Stomach smooth muscle (tissue), 2 donors: ENCODE results near the gene RNF157.
"Not testable (repeated sequence)": the region's sequence is repeated elsewhere in the genome, so short reads cannot be mapped to it uniquely, and the experiment has no call there.

Experiments used
- H3K27ac ChIP-seq: one replicate; pipeline ENCODE4 v1.7.0; 2013; ENCODE audit warnings: mild to moderate bottlenecking, low read length, inconsistent platforms
- H3K27me3 ChIP-seq, 2 donors: one replicate each; pipeline ENCODE4 v1.7.0; 2013; ENCODE audit warnings: low read length in 2 of 2; ENCODE audit not compliant: insufficient read depth in 2 of 2, control insufficient read depth in 1 of 2
- H3K36me3 ChIP-seq, 2 donors: one replicate each; pipeline ENCODE4 v1.7.0; 2013; ENCODE audit warnings: low read length in 2 of 2; ENCODE audit not compliant: control insufficient read depth in 2 of 2, insufficient read depth in 2 of 2
- H3K4me1 ChIP-seq: one replicate; pipeline ENCODE4 v1.7.0; 2013; ENCODE audit warnings: low read length; ENCODE audit not compliant: control insufficient read depth, insufficient read depth
- H3K4me3 ChIP-seq, 2 donors: one replicate each; pipeline ENCODE4 v1.7.0; 2013; ENCODE audit warnings: low read length in 2 of 2
- H3K9ac ChIP-seq, 2 donors: one replicate each; pipeline ENCODE4 v1.7.0; 2013; ENCODE audit warnings: low read length in 2 of 2, mild to moderate bottlenecking in 1 of 2
- H3K9me3 ChIP-seq, 2 donors: one replicate each; pipeline ENCODE4 v1.7.0; 2013; ENCODE audit warnings: low read length in 2 of 2; ENCODE audit not compliant: control insufficient read depth in 2 of 2
- donor health status: healthy.
- donor health status: Pancreatic carcinoma.

RNF157 gene

GRCh38 chr17:76251478-76252039, 11.3 kb upstream of the RNF157 start:
- H3K36me3 ChIP-seq = no peaks in the 10 kb centered on the region
- peak overlapping the region; percentile 24 for H3K27ac ChIP-seq
- no peak overlapping the region for H3K4me3 ChIP-seq
- peaks cover 3% of the 10 kb centered on the region for H3K4me1 ChIP-seq
- no peaks in the 10 kb centered on the region for H3K9me3 ChIP-seq
- H3K27me3 ChIP-seq = peaks cover 3 to 11% of the 10 kb centered on the region in 2 donors
- no peak overlapping the region for H3K9ac ChIP-seq

- H3K9ac ChIP-seq = no peak overlapping the region
- H3K4me3 ChIP-seq = no peak overlapping the region
- peaks cover 3% of the 10 kb centered on the region for H3K4me1 ChIP-seq
- H3K27ac ChIP-seq = no peak overlapping the region
- no peaks in the 10 kb centered on the region for H3K9me3 ChIP-seq
- peaks cover 3 to 11% of the 10 kb centered on the region in 2 donors for H3K27me3 ChIP-seq
- H3K36me3 ChIP-seq = no peaks in the 10 kb centered on the region
Observed at GRCh38 chr17:76250141-76250540, 9.8 kb upstream of the RNF157 start.

GRCh38 chr17:76248013-76248782, 7.9 kb upstream of the RNF157 start:
- H3K9ac ChIP-seq = no peak overlapping the region
- peaks cover under 1% of the 10 kb centered on the region for H3K4me1 ChIP-seq
- H3K27ac ChIP-seq = no peak overlapping the region
- H3K9me3 ChIP-seq = no peaks in the 10 kb centered on the region
- H3K27me3 ChIP-seq = peaks cover under 1 to 8% of the 10 kb centered on the region in 2 donors
- no peaks in the 10 kb centered on the region for H3K36me3 ChIP-seq
- H3K4me3 ChIP-seq = no peak overlapping the region

GRCh38 chr17:76247304-76247703, 7.0 kb upstream of the RNF157 start:
- Histone ChIP-seq H3K27ac (no peak overlapping the region), H3K27me3 (peaks cover 0 to 7% of the 10 kb centered on the region in 2 donors), H3K4me3 (no peak overlapping the region), H3K9ac (no peak overlapping the region), H3K4me1 (no peaks in the 10 kb centered on the region), H3K9me3 (no peaks in the 10 kb centered on the region), H3K36me3 (no peaks in the 10 kb centered on the region)

GRCh38 chr17:76246080-76247066, 6.1 kb upstream of the RNF157 start:
- Histone ChIP-seq H3K4me1 (peaks cover 1% of the 10 kb centered on the region), H3K9ac (no peak overlapping the region), H3K27ac (no peak overlapping the region)

GRCh38 chr17:76244721-76245120, 4.4 kb upstream of the RNF157 start:
- not testable (repeated sequence) for H3K4me3 ChIP-seq, H3K9ac ChIP-seq, H3K27ac ChIP-seq, H3K36me3 ChIP-seq, H3K27me3 ChIP-seq, H3K9me3 ChIP-seq
- H3K4me1 ChIP-seq = peaks cover 11% of the 10 kb centered on the region

More at GRCh38 chr17:76246080-76247066, 6.1 kb upstream of the RNF157 start:
- Histone ChIP-seq H3K9me3 (no peaks in the 10 kb centered on the region), H3K27me3 (peaks cover 0 to 3% of the 10 kb centered on the region in 2 donors), H3K4me3 (no peak overlapping the region), H3K36me3 (no peaks in the 10 kb centered on the region)

GRCh38 chr17:76243826-76244679, 3.8 kb upstream of the RNF157 start:
- Histone ChIP-seq H3K4me3 (no peak overlapping the region), H3K27me3 (no peaks in the 10 kb centered on the region), H3K9me3 (no peaks in the 10 kb centered on the region), H3K9ac (no peak overlapping the region), H3K27ac (no peak overlapping the region), H3K4me1 (peaks cover 15% of the 10 kb centered on the region), H3K36me3 (no peaks in the 10 kb centered on the region)

- no peaks in the 10 kb centered on the region for H3K36me3 ChIP-seq
- H3K27ac ChIP-seq = no peak overlapping the region
- H3K27me3 ChIP-seq = no peaks in the 10 kb centered on the region
- H3K4me3 ChIP-seq = peak overlapping the region in 1 of 2 donors; percentile 86
- no peaks in the 10 kb centered on the region for H3K9me3 ChIP-seq
- H3K9ac ChIP-seq = no peak overlapping the region
- H3K4me1 ChIP-seq = peaks cover 15% of the 10 kb centered on the region
Observed at GRCh38 chr17:76241691-76242255, 1.5 kb upstream of the RNF157 start.

- H3K27me3 ChIP-seq = no peaks in the 10 kb centered on the region
- H3K36me3 ChIP-seq = no peaks in the 10 kb centered on the region
- H3K4me1 ChIP-seq = peaks cover 15% of the 10 kb centered on the region
- peak overlapping the region; percentile 37 for H3K27ac ChIP-seq
- peak overlapping the region; percentile 58 to 80 for H3K9ac ChIP-seq
- no peaks in the 10 kb centered on the region for H3K9me3 ChIP-seq
- peak overlapping the region; percentile 79 to 86 for H3K4me3 ChIP-seq
Observed at GRCh38 chr17:76241204-76241538, 878 bp upstream of the RNF157 start.
